AG09319 (cell line): ENCODE data around the gene OR52I1.

Experiments used
- DNase-seq: peaks from one replicate; pipeline ENCODE4 v3.0.0-alpha.2; 2010; ENCODE audit warnings: low read depth; ENCODE audit errors: extremely low read depth
- TF ChIP-seq, protein P1 (sequence below): IDR thresholded peaks from 2 replicates; pipeline ENCODE4 v1.5.1; 2011; ENCODE audit warnings: low read depth, mild to moderate bottlenecking, inconsistent platforms, low read length, moderate library complexity

The OR52I1 gene, protein sequence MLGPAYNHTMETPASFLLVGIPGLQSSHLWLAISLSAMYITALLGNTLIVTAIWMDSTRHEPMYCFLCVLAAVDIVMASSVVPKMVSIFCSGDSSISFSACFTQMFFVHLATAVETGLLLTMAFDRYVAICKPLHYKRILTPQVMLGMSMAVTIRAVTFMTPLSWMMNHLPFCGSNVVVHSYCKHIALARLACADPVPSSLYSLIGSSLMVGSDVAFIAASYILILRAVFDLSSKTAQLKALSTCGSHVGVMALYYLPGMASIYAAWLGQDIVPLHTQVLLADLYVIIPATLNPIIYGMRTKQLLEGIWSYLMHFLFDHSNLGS

DNA sequence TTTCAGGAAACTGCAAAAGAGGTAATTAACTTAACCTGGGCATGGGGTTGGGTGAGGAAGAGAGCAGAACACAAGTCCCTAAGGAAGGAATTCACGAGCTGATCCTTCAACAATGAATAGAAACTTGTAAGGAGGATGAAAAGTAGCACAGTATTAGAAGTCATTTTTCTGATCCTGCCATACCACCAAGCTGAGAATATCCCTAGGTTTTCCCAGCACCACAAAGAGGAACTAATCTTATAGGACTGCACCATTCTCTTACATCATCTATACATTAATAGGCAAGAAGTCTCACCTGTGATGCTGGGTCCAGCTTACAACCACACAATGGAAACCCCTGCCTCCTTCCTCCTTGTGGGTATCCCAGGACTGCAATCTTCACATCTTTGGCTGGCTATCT lies at the start of gene OR52I1:
Gene OR52I1 (plus strand): TSS at position 301 of the 400 bp plus-strand sequence. CDS start 0 bp downstream, at position 301.
- no peak for DNase-seq

DNA sequence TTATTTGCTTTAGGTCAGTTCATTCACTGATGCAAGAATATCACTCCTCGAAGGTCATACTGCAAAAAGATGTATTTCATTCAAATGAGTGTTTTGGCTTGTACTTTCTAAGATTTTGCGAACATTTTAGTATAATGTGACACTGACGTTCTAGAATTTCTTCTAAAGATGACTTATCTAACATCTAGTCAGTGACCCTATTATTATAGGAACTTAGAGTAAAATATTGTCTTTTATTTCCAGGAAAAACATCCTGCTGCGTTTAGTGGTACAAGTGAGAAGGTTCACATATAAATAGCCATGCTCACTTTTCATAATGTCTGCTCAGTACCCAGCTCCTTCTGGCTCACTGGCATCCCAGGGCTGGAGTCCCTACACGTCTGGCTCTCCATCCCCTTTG lies 48.9 kb upstream of the OR52I1 start, which contains the start of gene OR52M1:
Gene OR52M1 (plus strand): TSS at position 301 of the 400 bp plus-strand sequence. CDS start 0 bp downstream, at position 301.
- DNase-seq: no peak
- TF ChIP-seq, protein P1, sequence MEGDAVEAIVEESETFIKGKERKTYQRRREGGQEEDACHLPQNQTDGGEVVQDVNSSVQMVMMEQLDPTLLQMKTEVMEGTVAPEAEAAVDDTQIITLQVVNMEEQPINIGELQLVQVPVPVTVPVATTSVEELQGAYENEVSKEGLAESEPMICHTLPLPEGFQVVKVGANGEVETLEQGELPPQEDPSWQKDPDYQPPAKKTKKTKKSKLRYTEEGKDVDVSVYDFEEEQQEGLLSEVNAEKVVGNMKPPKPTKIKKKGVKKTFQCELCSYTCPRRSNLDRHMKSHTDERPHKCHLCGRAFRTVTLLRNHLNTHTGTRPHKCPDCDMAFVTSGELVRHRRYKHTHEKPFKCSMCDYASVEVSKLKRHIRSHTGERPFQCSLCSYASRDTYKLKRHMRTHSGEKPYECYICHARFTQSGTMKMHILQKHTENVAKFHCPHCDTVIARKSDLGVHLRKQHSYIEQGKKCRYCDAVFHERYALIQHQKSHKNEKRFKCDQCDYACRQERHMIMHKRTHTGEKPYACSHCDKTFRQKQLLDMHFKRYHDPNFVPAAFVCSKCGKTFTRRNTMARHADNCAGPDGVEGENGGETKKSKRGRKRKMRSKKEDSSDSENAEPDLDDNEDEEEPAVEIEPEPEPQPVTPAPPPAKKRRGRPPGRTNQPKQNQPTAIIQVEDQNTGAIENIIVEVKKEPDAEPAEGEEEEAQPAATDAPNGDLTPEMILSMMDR: no peak

More for the DNA sequence above, at the start of gene OR52I1:
- TF ChIP-seq, protein P1: no peak

DNA sequence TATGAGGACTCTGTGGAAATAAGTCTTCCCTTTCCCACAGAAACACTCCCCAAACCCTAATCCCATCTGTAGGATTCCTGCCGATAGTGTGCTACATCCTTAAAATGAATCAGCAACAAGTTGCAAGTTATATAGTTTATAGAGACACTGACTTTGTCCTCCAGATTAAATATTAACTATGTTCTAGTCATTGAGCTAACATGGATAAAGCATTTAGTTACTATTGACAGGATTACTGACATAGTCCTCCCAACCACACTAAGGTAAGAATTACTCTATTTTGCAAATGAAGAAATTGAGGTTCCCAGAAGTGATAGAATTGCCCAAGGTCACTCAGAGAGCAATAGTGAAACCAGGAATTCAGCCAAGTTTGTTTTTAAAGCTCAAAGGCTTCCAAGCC lies 47.0 kb upstream of the OR52I1 start:
- DNase-seq: no peak
- TF ChIP-seq, protein P1: no peak

DNA sequence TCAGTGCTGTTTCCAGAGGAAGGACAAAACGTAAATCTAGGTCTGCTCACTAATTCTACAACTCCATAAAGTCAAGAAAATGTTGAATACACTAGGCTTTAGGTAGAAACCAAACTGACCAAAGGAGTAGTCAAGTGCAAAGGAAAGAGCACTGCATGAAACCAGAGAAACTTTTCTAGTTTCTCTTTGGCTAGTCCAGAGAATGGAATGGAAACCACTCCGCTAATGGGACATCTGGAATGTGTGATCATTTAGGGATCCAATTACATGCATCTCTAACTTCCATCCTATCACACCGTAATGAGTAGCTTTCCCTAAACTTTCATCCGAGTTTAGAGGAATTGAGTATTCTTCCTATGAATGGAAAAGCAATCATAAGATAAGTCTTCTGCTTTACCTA lies 46.4 kb upstream of the OR52I1 start:
- no peak for DNase-seq
- TF ChIP-seq, protein P1: no peak

DNA sequence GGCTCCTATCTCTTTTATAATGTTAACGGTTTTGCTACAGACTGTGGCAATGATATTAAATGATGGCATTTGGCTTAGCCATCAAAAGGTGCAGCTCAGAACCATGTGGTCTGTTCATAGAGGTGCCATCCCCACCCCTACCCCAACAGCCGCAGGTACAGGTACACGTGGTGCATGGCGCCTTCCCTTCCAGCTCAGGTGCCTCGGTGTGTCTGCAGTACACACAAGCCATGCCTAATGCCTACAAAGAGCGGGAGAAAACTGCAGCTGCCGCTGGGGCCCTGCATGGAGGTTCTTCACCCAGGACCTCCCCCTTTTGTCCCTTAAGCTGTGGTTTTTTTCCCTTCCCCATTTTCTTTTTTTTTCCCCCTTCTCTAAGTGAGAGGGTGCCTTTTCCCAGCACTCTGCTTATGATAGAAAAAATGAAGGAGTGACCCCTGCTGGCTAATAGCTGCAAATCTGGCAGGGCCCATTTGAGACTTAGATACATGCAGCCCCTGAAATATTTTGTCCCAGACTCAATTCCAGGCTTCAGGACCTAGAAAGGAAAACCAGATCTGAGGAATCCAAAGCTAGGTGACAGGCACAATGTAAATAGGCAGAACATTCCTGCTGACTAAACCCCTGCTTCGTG lies 42.4 kb upstream of the OR52I1 start:
- DNase-seq: no peak
- TF ChIP-seq, protein P1: peak; percentile 38

DNA sequence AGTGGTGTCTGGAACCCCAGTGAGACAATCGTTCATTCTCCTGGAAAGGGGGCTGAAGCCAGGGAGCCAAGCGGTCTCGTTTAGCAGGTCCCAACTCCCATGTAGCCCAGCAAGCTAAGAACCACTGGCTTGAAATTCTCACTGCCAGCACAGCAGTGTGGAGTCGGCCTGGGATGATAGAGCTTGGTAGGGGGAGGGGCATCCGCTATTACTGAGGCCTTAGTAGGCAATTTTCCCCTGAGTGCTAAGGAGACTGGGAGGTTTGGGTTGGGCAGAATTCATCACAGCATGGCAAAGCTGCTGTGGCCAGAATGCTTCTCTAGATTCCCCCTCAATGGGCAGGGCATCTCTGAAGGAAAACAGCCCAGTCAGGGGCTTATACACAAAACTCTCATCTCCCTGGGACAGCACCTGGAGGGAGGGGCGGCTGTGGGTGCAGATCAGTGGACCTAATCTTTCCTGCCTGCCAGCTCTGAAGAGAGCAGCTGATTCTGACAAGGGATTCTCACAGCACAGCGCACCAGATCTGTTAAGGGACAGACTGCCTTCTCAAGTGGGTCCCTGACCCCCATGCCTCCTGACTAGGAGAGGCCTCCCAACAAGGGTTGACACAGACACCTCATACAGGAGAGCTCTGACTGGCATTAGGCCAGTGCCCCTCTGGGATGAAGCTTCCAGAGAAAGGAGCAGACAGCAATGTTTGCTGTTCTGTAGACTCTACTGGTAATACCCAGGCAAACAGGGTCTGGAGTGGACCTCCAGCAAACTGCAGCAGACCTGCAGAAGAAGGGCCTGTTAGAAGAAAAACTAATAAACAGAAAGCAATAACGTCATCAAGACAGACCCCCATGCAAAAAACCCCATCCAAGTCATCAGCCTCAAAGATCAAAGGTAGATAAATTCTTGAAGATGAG lies 34.1 kb upstream of the OR52I1 start:
- DNase-seq: no peak

More for the DNA sequence above, 34.1 kb upstream of the OR52I1 start:
- TF ChIP-seq, protein P1: no peak
